Hematopoietic multipotent progenitor cell treated with erythropoietin and hydrocortisone succinate and interleukin-3 and kit ligand, for 8 days (in vitro differentiated cells): ENCODE measurements around the gene VLDLR.
"Not testable (repeated sequence)": the region's sequence is repeated elsewhere in the genome, so short reads cannot be mapped to it uniquely, and the experiment has no call there.

Experiments used
- DNase-seq: peaks from one replicate; pipeline ENCODE4 v3.0.0-alpha.2; 2015

VLDLR gene

DNA sequence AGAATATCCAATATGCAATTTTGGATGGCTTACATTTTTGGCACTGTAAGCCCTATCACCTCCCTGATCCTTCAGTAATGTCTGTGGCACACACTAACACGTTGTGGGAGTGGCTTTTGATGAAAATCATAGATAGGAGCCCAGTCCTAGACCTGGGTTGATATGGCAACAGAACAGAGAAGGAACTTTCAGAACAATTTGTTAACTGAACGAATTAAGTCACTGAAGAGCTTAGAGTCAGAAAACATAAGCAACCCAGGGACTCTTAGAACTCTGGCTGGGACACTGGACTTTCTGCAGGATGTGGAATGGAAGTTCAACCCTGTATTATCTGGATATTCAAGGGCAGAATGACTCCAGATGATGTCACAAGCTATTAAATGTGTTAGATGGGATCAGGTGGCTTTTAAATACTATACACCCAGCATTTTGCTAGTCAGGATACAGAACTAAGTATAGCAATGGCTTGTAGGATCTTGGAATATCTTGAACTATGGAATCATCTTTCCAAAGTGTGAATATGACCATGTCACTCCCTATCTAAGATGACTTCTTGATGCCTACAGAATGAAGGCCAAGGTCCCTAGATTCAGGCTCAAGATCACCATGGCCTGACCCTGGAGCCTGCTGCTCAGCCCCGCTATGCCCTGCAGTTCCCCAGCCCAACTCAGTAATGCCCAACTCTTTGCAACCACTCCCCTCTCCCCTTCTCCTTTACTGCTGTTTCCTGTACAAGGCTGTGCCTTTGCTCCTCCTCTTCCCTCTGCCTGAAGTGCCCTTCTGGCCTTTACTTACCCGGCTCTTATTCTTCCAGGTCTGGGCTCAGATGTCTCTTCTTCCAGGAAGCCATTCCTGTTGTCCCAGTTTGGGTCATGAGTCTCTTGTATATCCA is 42.8 kb downstream of the VLDLR start:
- DNase-seq, result no peak

DNA sequence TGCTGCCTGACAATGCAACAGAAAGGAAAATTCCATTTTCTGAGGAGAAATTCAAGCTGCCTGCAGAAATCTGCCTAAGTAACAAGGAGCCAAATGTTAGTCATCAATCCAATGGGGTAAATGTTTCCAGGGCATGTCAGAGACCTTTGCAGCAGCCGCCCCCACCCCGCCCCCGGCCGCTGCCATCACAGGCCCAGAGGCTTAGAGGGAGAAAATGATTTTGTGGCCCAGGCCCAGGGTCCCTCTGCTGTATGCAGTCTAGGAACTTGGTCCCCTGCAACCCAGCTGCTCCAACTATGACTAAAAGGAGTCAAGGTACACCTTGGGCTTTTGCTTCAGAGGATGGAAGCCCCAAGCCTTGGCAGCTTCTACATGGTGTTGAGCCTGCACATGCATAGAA is 45.0 kb downstream of the VLDLR start:
- no peak for DNase-seq

DNA sequence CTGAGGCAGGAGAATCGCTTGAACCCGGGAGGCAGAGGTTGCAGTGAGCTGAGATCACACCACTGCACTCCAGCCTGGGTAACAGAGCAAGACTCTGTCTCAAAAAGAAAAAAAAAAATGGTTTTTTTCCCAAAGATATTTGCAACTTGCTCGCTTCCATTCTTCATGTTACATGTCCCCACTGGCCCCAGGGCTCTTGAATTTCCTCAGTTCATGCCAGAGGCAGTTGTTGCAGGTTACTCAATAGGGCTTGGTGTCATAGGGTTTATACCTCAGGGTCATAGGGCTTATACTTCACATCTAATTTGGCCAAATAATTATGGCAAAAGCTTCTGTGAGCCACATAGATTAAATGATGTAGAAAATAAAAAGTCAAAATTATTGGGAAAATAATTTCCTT is 51.6 kb downstream of the VLDLR start:
- no peak for DNase-seq

DNA sequence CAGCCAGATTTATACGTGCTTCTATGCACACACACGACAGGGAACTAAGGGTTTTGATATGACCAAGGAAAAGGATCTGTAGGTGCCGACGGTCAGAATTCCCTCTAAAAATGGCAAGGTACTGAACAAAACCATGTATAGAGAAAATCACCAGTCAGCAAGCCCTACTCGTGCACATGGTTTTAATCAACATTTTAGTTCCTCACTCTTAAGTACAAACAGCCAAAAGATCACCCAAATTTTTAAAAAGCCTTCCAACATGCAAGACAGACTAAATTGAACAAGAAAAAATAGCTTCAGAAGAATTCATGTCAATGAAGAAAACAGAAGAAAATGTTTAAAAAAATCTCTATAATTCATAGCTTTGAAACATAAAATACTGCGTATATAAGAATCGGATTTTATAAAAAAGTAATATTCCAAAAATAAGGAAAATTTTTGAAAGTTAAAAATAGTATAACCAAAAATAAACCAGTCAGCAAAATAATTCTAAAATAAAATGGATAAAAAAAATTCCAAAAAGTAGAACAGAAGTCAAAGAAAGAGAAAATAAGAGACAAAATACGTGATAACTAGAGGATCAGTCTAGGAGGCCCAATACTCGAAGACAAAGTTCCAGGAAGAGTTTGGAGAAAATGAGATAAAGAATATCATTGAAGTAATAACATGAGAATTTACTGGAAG is 52.7 kb downstream of the VLDLR start:
- no peak for DNase-seq

DNA sequence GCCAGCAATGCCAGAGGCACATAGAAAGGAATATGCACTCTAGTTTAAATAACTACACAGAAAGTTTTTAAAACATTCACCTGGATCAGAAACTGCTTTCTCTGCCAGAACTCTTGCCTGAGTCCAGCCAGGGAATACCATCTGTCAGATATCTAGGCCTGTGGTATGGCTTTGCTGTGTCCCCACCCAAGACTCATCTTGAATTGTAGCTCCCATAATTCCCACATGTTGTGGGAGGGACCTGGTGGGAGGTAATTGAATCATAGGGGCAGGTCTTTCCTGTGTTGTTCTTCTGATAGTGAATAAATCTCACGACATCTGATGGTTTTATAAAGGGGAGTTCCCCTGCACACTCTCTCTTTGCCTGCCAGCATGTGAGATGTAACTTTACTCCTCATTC is 54.2 kb downstream of the VLDLR start:
- DNase-seq, result no peak

DNA sequence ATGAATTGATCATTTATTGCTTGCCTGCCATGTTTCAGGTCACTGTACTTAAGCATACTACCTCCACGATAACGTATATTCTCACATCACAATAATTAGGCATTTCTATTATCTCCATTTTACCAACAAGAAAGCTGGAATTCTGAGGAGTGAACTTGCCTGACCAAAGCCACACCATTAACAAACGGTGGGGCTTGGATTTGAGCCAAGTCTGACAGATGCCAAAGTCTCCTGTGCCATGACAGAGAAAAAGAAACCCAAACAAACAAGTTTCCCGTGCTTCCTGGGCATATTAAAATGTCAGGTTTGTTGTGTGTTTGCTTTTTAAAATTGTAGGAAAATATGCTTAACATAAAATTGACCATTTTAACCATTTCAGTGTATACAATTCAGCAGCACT is 54.9 kb downstream of the VLDLR start:
- DNase-seq, result no peak

DNA sequence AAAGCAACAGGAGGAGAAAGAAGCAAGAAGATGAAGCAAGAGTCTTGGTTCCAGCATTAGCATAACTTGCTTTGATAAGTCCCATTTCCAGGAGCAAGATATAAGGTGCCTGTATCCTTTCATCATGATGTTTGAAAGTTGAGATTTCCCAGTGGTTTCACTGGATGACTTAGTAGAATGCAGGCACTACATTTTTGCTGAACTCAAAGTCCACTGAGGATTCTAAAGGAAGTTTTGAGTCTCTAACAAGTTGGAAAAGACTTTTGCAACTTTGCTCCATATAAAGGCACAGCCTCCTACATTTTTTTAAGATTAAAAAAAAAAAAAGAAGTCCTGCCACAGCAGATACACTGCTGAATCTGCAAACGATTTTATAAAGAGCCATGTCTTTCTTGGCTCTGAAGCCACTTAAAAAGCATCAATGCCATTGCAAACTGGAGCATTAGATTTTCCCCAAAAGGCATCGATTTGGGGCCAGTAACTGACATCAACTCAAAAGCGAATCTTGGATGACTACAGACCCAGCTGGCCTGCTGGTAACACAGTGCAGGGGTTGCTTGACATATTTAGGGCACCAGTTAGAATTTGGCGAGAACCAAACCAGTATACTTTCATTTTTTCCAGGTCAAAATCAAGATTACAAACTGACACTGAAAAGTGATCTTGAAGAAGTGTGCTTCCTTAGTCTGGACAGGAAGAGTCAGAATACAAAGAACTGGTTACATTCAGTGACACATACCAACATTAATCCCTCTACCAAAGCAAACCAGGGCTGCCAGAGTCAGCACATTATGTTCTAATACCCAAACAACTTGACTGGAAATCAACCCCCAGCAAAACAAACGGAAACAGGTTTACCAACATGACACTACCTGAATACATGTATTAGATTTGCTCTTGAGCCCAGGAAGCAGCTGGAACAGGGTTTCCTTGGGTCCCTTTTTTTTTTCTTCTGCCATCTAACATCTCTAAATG is 56.6 kb downstream of the VLDLR start:
- no peak for DNase-seq

DNA sequence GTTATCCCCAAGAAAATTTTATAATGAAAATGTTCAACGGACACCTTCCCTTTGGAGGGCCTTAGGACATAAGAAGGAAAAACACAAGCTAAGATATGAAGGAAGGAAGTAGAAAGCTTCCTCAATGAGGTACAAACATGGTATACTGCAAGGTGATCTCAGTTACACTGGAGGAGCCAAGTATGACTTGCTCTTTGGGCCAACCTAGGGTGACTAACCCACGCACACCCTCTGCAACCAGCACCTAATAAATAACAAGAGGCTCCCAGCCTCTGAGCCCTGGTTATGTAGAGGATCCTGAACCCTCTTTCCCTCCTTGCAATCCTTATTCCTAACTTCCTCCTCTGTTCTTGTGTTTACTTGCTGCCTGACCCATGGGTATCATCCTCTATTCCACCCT is 57.4 kb downstream of the VLDLR start:
- DNase-seq, result no peak

DNA sequence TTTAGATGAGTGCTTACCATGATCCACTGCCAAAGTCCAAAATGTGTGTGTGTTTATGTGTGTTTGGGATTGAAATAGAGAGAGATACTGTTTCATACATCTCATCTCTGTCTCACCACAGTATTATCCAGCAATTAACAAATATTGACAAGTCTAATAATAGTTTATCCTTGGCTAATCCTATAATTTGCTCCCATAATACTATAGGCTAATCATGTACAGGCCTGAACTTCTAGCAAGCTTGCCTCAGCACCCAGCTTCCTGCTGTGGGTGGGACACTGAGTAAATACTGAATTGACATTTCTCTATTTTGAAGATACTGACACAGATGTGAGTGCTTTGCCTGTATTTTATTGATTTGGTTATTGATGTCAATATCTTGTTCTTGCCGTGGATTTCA is 60.4 kb downstream of the VLDLR start:
- no peak for DNase-seq

DNA sequence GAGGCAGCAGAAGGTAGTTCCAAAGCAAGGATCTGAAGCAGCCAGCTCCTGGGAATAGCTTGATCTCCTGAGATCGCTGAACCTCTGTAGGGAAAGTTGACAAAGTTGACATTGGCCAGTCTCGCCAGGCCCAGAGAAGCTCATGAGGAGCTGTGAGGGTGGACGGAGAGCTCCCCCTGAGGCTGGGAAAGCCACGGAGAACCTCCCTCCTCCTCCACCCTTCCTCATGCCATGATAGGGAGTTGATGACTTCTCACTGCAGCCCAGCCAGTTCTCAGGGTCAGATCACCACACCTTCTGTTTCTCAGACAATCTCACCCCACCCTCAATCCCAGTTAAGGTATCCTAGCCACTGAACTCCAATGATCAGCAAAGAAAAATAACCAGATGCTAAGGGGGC is 65.3 kb downstream of the VLDLR start:
- DNase-seq, result no peak

DNA sequence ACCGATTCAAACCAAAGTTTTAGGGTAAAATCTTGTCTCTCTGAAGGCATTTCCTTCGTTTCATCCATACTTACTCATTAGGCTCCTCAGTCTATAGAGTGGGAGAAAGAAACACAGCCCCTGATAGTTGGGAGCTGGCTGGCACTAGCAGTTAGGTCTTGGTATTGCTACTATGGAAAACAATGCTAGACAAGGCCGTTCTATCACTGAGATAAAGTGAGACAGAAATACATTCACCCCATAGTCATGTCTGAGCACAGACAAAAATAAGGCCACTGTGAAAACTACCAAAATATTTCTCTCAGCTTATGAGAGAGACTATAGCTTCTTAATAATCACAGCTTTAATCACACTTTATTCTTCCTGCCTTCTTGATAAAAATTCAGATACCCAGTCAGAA is 67.0 kb downstream of the VLDLR start:
- no peak for DNase-seq

DNA sequence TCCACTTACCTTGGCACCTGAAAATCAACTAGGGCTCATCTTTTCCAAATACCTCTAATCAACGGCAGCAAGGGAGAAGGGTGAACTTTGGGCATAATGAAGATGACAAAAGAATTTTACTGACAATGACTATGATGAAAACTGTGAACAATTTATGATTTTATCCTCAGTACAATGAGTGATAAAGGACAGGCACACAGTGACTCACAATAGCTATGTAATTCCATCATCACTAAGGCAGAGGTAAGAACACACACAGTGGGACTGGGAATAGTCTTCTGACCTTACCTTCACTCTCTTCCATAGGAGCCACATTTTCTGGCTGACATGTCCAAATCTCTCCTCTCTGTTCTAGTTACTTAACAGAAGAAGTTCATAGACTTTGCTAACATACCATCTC is 69.6 kb downstream of the VLDLR start:
- no peak for DNase-seq

DNA sequence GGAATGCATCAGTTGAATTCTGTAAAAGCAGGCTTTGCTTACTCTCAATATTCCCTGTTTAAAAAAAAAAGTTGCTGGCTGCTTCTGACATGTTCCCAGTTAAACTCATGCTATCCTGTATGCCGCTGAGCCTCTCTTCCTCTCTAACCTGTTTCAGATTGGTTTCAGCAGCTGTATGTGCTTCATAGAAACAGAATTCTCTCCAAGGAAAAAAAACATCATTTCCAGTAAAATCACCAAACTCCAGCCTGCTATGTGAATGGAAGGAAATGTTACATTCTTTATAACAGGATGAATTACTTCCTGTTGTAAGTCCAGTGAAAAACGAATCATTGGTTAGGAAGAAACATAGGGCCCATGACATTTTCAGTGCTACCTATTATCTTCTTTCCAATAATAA is 70.0 kb downstream of the VLDLR start:
- no peak for DNase-seq

DNA sequence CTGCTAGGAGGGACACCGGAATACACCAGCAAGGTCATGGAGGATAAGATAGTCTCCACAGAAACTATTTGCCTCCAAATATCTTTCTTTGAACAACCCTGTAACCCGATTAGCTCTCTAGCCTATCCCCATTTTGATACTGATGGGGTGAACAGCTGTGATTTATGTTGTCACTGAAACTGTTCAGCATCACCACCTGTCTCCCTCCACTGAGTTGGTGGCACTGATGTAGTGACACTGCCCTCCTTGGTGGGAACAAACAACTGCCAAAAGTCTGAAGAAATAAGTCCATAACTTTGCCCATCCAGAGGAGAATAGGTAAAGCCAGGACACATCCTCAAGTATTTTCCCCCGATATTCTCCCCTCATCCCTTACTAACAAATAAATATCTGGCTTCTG is 71.5 kb downstream of the VLDLR start:
- DNase-seq, result no peak

DNA sequence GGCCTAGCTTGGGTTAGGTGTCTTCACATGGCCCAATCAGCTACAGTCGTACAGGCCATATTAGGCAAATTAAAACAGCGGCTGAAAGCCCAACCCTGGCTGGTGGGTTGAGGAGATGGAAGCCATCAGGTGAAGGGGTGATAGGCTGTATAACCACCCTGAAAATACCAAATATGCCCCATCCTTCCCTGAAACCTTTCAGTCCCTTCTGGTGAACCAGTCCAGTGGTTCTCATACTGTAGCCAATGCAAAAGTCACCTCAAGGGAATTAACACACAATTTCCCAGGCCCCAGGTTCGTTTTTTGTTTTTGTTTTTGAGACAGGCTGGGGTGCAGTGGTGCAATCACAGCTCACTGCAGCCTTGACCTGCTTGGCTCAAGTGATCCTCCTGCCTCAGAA is 75.9 kb downstream of the VLDLR start:
- DNase-seq, result no peak

DNA sequence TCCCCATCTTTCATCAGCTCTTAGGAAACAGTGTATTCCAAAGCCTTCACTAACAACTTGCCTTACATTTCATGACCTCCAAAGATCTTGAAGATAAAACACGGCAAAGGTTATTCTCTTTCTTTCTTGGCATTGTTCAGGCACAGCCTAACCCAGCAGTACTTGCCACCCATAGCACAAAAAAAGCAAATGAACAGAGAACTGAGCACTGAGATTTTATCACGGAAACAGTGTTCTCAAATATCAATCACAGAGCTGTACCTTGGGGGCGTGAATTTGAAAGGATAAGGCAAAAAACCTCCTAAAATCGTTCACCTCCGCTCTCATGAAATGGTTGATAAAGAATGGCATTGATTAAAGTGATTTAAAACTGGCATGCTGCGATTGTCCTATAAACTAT is 78.8 kb downstream of the VLDLR start:
- DNase-seq, result no peak

DNA sequence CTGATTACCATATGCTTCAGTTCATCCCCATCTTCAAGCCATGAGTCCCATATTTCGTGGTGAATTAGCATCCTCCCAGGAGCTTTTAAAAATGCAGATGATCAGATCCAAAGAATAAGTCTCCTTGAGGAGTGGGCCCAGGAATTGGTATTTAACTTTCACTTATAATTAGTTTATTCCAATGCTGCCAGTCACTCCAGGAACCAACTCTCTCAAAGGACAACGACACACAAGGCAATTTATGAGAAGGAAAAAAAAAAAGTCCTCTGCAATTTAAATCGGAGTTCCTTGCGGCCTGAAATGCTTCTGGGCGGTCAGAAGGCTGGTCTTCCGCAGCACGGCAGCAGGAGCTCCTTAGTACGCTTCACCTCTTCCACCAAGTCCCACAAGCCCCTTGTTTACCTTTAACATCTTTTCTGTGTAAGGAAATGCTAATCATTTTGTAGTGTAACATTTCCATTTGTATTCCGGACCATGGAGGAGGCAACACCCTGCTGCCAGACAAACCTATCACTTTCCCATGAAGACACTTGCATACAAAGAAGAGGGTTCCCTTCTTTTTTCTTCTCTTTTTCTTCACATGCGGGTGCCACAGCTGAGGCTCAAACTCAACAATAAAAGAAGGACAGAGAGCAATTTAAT is 79.4 kb downstream of the VLDLR start:
- no peak for DNase-seq

DNA sequence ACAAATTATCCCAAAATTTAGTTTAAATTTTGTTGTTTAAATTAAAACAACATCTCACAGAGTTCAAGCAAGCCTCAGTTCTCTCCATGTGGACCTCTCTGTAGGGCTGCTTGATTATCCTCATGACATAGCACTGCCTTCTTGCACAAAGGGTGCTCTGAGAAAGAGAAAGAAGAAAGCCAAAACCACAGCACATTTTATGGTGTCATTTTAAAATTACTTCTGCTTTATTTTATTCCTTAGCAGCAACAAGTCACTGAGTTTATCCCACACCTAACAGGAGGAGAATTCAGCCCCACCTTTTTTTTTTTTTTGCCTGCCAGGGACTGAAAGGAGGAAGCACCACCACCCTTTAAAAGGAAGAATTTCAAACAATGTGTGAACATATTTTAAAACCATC is 82.9 kb downstream of the VLDLR start:
- no peak for DNase-seq

DNA sequence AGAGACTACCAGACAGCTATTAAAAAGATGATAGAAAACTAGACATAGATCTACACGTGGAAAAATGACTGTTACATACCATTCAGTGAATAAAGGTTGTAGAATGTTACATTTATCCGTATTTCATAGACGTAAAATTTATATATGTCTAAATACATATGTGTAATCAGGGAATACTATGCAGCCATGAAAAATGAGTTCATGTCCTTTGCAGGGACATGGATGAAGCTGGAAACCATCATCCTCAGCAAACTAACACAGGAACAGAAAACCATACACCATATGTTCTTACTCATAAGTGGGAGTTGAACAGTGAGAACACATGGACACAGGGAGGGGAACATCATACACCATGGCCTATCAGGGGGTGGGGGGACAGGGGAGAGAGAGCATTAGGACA is 85.7 kb downstream of the VLDLR start:
- DNase-seq, result not testable (repeated sequence)
